B cell (primary cell): ENCODE data around the gene TTLL1. TPM values are rescaled to one million over a fixed set of nuclear protein-coding genes. Genes with fewer than 3 reads are reported as not detected.

Source experiments
- ATAC-seq: fragments of 200-7000 bp; cut with Tn5 transposase; one replicate; pipeline ENCODE4 v1.10.0; 2021; ENCODE audit warnings: low read depth, mild to moderate bottlenecking, moderate number of reproducible peaks, moderate library complexity
- CTCF ChIA-PET: fragments of 350-600 bp; sonication (Branson Sonifier 250); formaldehyde crosslinking; loops from one replicate; lab custom pipeline; 2021; ENCODE audit warnings: antibody characterized with exemption, inconsistent platforms; lab: Charles Lee
- POLR2A ChIA-PET: fragments of 350-600 bp; sonication (Branson Sonifier 250); formaldehyde crosslinking; loops from one replicate; lab custom pipeline; 2021; ENCODE audit warnings: antibody characterized with exemption; lab: Charles Lee
- DNase-seq: peaks from one replicate; pipeline ENCODE4 v3.0.0; 2013
- H2AFZ ChIP-seq: 2 replicates; pipeline ENCODE4 v1.6.1; 2012; ENCODE audit warnings: mild to moderate bottlenecking, low read depth, low read length; ENCODE audit not compliant: insufficient read depth, poor library complexity, severe bottlenecking
- H3K27ac ChIP-seq, 2 donors: 1 replicate in 1 of 2; 2 replicates in 1 of 2; pipeline ENCODE4 v1.5.1; 2012 to 2013; ENCODE audit warnings: low read length in 2 of 2, mild to moderate bottlenecking in 2 of 2, moderate library complexity in 1 of 2
- H3K27me3 ChIP-seq, 4 experiments: fragments of 200-600 bp in 1 of 4; sonication (generic) in 1 of 4; replicated peaks in 1 of 4; 1 replicate in 2 of 4; 2 replicates in 2 of 4; pipeline versions ENCODE4 v1.6.1 to v1.7.0; 2013 to 2016; ENCODE audit warnings: low read length in 3 of 4, mild to moderate bottlenecking in 2 of 4, mixed read lengths in 1 of 4, moderate library complexity in 1 of 4; ENCODE audit not compliant: insufficient read depth in 4 of 4, control insufficient read depth in 3 of 4; ENCODE audit errors: control extremely low read depth in 1 of 4
- H3K36me3 ChIP-seq, 2 experiments: replicated peaks in 1 of 2; 1 replicate in 1 of 2; 2 replicates in 1 of 2; pipeline versions ENCODE4 v1.6.1 to v1.7.1; 2013; ENCODE audit warnings: low read length in 1 of 2; ENCODE audit not compliant: insufficient read depth in 2 of 2, control insufficient read depth in 1 of 2; ENCODE audit errors: control extremely low read depth in 1 of 2, extremely low read depth in 1 of 2
- H3K4me1 ChIP-seq, 2 donors: fragments of 200-600 bp in 1 of 2; sonication (generic) in 1 of 2; 1 replicate in 1 of 2; 2 replicates in 1 of 2; pipeline versions ENCODE4 v1.5.1 to v1.6.1; 2013 to 2017; ENCODE audit warnings: low read length in 2 of 2; ENCODE audit not compliant: control insufficient read depth in 2 of 2, insufficient read depth in 2 of 2
- H3K4me2 ChIP-seq: replicated peaks from 2 replicates; pipeline ENCODE3; 2012; ENCODE audit warnings: mild to moderate bottlenecking, low read depth, low read length; ENCODE audit not compliant: poor library complexity, severe bottlenecking
- H3K4me3 ChIP-seq, 5 experiments: fragments of 200-600 bp in 1 of 5; sonication (generic) in 1 of 5; 1 replicate in 3 of 5; 2 replicates in 2 of 5; pipeline versions ENCODE4 v1.5.1 to v1.7.0; 2011 to 2016; ENCODE audit warnings: low read length in 4 of 5, mild to moderate bottlenecking in 4 of 5, low read depth in 2 of 5, control low read depth in 1 of 5, moderate library complexity in 1 of 5; ENCODE audit not compliant: insufficient read depth in 1 of 5; ENCODE audit errors: control extremely low read depth in 1 of 5, extremely low read depth in 1 of 5
- H3K79me2 ChIP-seq: fragments of 200-600 bp; sonication (generic); one replicate; pipeline ENCODE4 v1.6.0; 2016; ENCODE audit warnings: low read length; ENCODE audit not compliant: control insufficient read depth, insufficient read depth
- H3K9ac ChIP-seq: fragments of 200-600 bp; sonication (generic); 2 replicates; pipeline ENCODE4 v1.6.1; 2017; ENCODE audit warnings: mild to moderate bottlenecking, low read length, moderate library complexity
- H3K9me3 ChIP-seq, 3 donors: one replicate each; pipeline versions ENCODE4 v1.6.1 to v1.7.1; 2013; ENCODE audit warnings: low read length in 2 of 3; ENCODE audit not compliant: control insufficient read depth in 2 of 3, insufficient read depth in 1 of 3; ENCODE audit errors: control extremely low read depth in 1 of 3
- H4K20me1 ChIP-seq: 2 replicates; pipeline ENCODE4 v1.6.0; 2012; ENCODE audit warnings: mild to moderate bottlenecking, low read length; ENCODE audit not compliant: insufficient read depth, control insufficient read depth, poor library complexity, severe bottlenecking
- H3K27ac Mint-ChIP-seq: one replicate; pipeline ENCODE4 v1.8.0; 2021; ENCODE audit warnings: mixed read lengths
- H3K27me3 Mint-ChIP-seq: one replicate; pipeline ENCODE4 v1.8.0; 2021; ENCODE audit warnings: mixed read lengths
- H3K4me1 Mint-ChIP-seq: one replicate; pipeline ENCODE4 v1.8.0; 2021; ENCODE audit warnings: mixed read lengths
- H3K4me3 Mint-ChIP-seq: one replicate; pipeline ENCODE4 v1.8.0; 2021; ENCODE audit warnings: mixed read lengths
- H3K9me3 Mint-ChIP-seq: one replicate; pipeline ENCODE4 v1.8.0; 2022; ENCODE audit warnings: mixed read lengths; ENCODE audit not compliant: insufficient read depth
- EZH2 ChIP-seq: IDR thresholded peaks from 2 replicates; pipeline ENCODE4 v1.6.1; 2012; ENCODE audit warnings: borderline replicate concordance, low read depth, mild to moderate bottlenecking, moderate library complexity, low read length; ENCODE audit not compliant: insufficient read depth, poor library complexity, severe bottlenecking
- WGBS: methylation state at CpG from one replicate; pipeline ENCODE4 v1.1.5; 2013; ENCODE audit warnings: missing lambda C conversion rate; ENCODE audit not compliant: insufficient coverage; 5-methylcytosine and 5-hydroxymethylcytosine counted together
- intact Hi-C: fragments of 100-400 bp; cut with micrococcal nuclease; formaldehyde crosslinking; loops from one replicate; pipeline ENCODE4 v1.10.0; 2022
- polyA plus RNA-seq: library from polyadenylated mRNA; depleted of rRNA; stranded (reverse); fragments of >200 nt; gene quantifications from 2 replicates; pipeline ENCODE4 v1.2.3, GENCODE V29; 2012
- total RNA-seq, 2 donors: library from RNA; stranded (reverse); fragments of 120-200 nt in 1 of 2; gene quantifications; 1 replicate in 1 of 2; 2 replicates in 1 of 2; pipeline versions ENCODE4 v1.2.3 to v1.2.4, GENCODE V29; 2013 to 2022
- TF ChIP-seq, protein P1 (sequence below): fragments of 200-600 bp; IDR thresholded peaks from one replicate; pipeline ENCODE4 v1.8.0; 2022; ENCODE audit warnings: antibody characterized with exemption, mild to moderate bottlenecking

The TTLL1 gene
- total and polyA plus RNA-seq, 2 donors (not counting 1 experiment from before 2014, with no cell fraction given) = 3.0 to 3.3 TPM

DNA sequence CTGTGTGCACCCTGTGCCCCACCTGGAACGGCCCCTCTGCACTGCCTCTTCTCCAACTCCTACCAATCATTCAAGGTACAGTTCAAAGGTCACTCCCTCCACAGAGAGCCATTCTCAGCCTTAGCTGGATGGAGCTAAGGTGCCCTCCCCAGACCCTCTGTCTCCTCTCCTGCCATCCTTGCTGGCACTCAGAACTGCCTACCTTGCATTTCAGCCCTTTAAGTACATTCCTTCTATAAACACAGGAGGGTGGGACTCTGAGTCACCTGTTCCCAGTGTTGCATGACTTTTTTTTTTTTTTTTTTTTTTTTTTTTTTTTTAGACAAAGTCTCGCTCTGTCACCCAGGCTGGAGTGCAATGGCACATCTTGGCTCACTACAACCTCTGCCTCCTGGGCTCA lies 8.6 kb downstream of the TTLL1 start:
- H3K4me3 Mint-ChIP-seq = no peak overlapping the region
- Histone ChIP-seq H3K4me1 (no peaks in the 10 kb centered on the region), H3K9ac (no peak overlapping the region), H2AFZ (no peak overlapping the region), H3K4me2 (no peak overlapping the region), H3K9me3 (no peaks in the 10 kb centered on the region), H3K4me3 (no peak overlapping the region), H3K79me2 (no peaks in the 10 kb centered on the region), H3K27me3 (no peaks in the 10 kb centered on the region), H3K36me3 (no peaks in the 10 kb centered on the region), H4K20me1 (no peaks in the 10 kb centered on the region), H3K27ac (no peak overlapping the region)
- H3K27me3 Mint-ChIP-seq = no peaks in the 10 kb centered on the region
- H3K9me3 Mint-ChIP-seq = no peaks in the 10 kb centered on the region
- ChIA-PET POLR2A (no interaction called here), CTCF (no interaction called here)
- DNase-seq = no peak
- H3K4me1 Mint-ChIP-seq = no peaks in the 10 kb centered on the region
- WGBS = 100% methylated on average over 1 of the region's 2 CpGs
- H3K27ac Mint-ChIP-seq = no peak overlapping the region
- no peak for ATAC-seq
- intact Hi-C loops = no loop called here
- TF ChIP-seq, protein P1, sequence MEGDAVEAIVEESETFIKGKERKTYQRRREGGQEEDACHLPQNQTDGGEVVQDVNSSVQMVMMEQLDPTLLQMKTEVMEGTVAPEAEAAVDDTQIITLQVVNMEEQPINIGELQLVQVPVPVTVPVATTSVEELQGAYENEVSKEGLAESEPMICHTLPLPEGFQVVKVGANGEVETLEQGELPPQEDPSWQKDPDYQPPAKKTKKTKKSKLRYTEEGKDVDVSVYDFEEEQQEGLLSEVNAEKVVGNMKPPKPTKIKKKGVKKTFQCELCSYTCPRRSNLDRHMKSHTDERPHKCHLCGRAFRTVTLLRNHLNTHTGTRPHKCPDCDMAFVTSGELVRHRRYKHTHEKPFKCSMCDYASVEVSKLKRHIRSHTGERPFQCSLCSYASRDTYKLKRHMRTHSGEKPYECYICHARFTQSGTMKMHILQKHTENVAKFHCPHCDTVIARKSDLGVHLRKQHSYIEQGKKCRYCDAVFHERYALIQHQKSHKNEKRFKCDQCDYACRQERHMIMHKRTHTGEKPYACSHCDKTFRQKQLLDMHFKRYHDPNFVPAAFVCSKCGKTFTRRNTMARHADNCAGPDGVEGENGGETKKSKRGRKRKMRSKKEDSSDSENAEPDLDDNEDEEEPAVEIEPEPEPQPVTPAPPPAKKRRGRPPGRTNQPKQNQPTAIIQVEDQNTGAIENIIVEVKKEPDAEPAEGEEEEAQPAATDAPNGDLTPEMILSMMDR = no peak
- TF ChIP-seq EZH2 = no peak

DNA sequence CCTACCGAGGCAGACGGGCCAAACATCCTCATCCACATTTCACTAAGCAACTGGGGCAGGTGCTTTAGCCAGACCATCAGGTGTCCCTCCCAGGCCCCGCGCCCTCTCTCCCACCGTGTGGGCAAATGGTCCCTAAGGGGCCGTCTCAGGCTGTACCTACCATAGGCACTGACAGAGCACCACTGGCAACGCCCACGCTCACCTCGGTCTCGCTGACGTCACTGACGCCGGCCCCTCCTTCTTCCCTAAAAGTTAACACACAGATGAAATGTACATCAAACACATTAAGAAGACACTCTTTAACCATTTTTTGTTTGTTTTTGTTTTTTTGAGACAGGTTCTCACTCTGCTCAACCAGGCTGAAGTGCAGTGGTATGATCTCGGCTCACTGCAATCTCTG lies 9.4 kb downstream of the TTLL1 start:
- H4K20me1 ChIP-seq = no peaks in the 10 kb centered on the region
- no peaks in the 10 kb centered on the region for H3K9me3 ChIP-seq
- no peaks in the 10 kb centered on the region for H3K79me2 ChIP-seq
- no peak overlapping the region for H3K4me2 ChIP-seq
- no peak for ATAC-seq
- 92% methylated on average over 13 of the region's 14 CpGs for WGBS
- intact Hi-C loops = no loop called here
- no peaks in the 10 kb centered on the region for H3K4me1 ChIP-seq
- no peak for DNase-seq
- H3K9ac ChIP-seq = no peak overlapping the region
- H3K36me3 ChIP-seq = no peaks in the 10 kb centered on the region
- CTCF ChIA-PET = no interaction called here
- H2AFZ ChIP-seq = no peak overlapping the region
- H3K4me3 ChIP-seq = no peak overlapping the region
- no peak overlapping the region for H3K4me3 Mint-ChIP-seq
- TF ChIP-seq, protein P1 = no peak
- TF ChIP-seq EZH2 = no peak
- no peaks in the 10 kb centered on the region for H3K9me3 Mint-ChIP-seq
- H3K27ac Mint-ChIP-seq = no peak overlapping the region
- H3K27me3 Mint-ChIP-seq = no peaks in the 10 kb centered on the region
- no peaks in the 10 kb centered on the region for H3K27me3 ChIP-seq
- H3K4me1 Mint-ChIP-seq = no peaks in the 10 kb centered on the region
- POLR2A ChIA-PET = interaction anchor here (0.6 kb wide), 1 partner anchor 35 kb away, joined by 5 read pairs; no protein-coding TSS in a partner anchor
- no peak overlapping the region for H3K27ac ChIP-seq
